ENCODE measurements around the gene RASGRP2. TPM values are rescaled to one million over a fixed set of nuclear protein-coding genes. Genes with fewer than 3 reads are reported as not detected.

The RASGRP2 gene
- polyA plus RNA-seq, 1 donor (not counting 4 experiments of a cell fraction or from before 2014, with no cell fraction given): 0.49 TPM

- H3K9ac ChIP-seq (ENCODE audit: control insufficient read depth, extremely low read depth, insufficient read depth, low read length): no peak overlapping the region
- H3K36me3 ChIP-seq (ENCODE audit: control insufficient read depth in 2 of 2, extremely low read depth in 1 of 2, insufficient read depth in 2 of 2, low read length in 2 of 2): no peaks in the 10 kb centered on the region
- H3K4me1 ChIP-seq (ENCODE audit: control insufficient read depth, extremely low read depth, insufficient read depth, low read length): no peaks in the 10 kb centered on the region
- no peak for TF ChIP-seq CTCF (optimal IDR thresholded peaks at IDR 0.05 in 1 of 3, IDR thresholded peaks at IDR 0.05 in 1 of 3, conservative IDR thresholded peaks at IDR 0.05 in 1 of 3; ENCODE audit: extremely low read depth in 1 of 3, insufficient read depth in 2 of 3, low read length in 3 of 3)
- no peak for TF ChIP-seq EZH2 (IDR thresholded peaks at IDR 0.05; ENCODE audit: low read length)
- H3K27me3 ChIP-seq (ENCODE audit: control insufficient read depth, extremely low read depth, insufficient read depth, low read length): peaks cover 67% of the 10 kb centered on the region
- no peak overlapping the region for H3K4me2 ChIP-seq (ENCODE audit: control insufficient read depth, extremely low read depth, insufficient read depth, low read depth, low read length)
- FAIRE-seq: no peak
- no peak overlapping the region for H3K4me3 ChIP-seq (ENCODE audit: control insufficient read depth in 2 of 3, extremely low read depth in 1 of 3, insufficient read depth in 2 of 3, low read depth in 1 of 3, low read length in 3 of 3)
- no peaks in the 10 kb centered on the region for H4K20me1 ChIP-seq (ENCODE audit: control insufficient read depth, extremely low read depth, insufficient read depth, low read length)
- H3K9me3 ChIP-seq (ENCODE audit: control insufficient read depth, low read depth, low read length): no peaks in the 10 kb centered on the region
- no peak overlapping the region for H2AFZ ChIP-seq (ENCODE audit: control insufficient read depth, low read length)
- no peak for DNase-seq (ENCODE audit: low read depth, low spot score)
- H3K27ac ChIP-seq (ENCODE audit: control insufficient read depth, insufficient read depth, low read length): no peak overlapping the region
- no peaks in the 10 kb centered on the region for H3K79me2 ChIP-seq (ENCODE audit: control insufficient read depth, insufficient read depth, low read length)
- dilution Hi-C loops (cut with MboI; ENCODE audit: extremely low pct_ligation_motif_present, low sequenced_read_pairs): no loop called here
- no peaks in the 10 kb centered on the region for H3K9me1 ChIP-seq (ENCODE audit: control insufficient read depth, extremely low read depth, insufficient read depth, low read length)
Measured at GRCh38 chr11:64720167-64720566, 23.8 kb downstream of the RASGRP2 start.

- Histone ChIP-seq H3K27me3 (ENCODE audit: control insufficient read depth, extremely low read depth, insufficient read depth, low read length) (peaks cover 72% of the 10 kb centered on the region), H4K20me1 (ENCODE audit: control insufficient read depth, extremely low read depth, insufficient read depth, low read length) (no peaks in the 10 kb centered on the region), H3K4me3 (ENCODE audit: control insufficient read depth in 2 of 3, extremely low read depth in 1 of 3, insufficient read depth in 2 of 3, low read depth in 1 of 3, low read length in 3 of 3) (no peak overlapping the region), H3K27ac (ENCODE audit: control insufficient read depth, insufficient read depth, low read length) (no peak overlapping the region), H3K4me2 (ENCODE audit: control insufficient read depth, extremely low read depth, insufficient read depth, low read depth, low read length) (no peak overlapping the region), H3K9ac (ENCODE audit: control insufficient read depth, extremely low read depth, insufficient read depth, low read length) (no peak overlapping the region), H3K36me3 (ENCODE audit: control insufficient read depth in 2 of 2, extremely low read depth in 1 of 2, insufficient read depth in 2 of 2, low read length in 2 of 2) (no peaks in the 10 kb centered on the region), H3K9me3 (ENCODE audit: control insufficient read depth, low read depth, low read length) (no peaks in the 10 kb centered on the region), H2AFZ (ENCODE audit: control insufficient read depth, low read length) (no peak overlapping the region), H3K9me1 (ENCODE audit: control insufficient read depth, extremely low read depth, insufficient read depth, low read length) (no peaks in the 10 kb centered on the region), H3K79me2 (ENCODE audit: control insufficient read depth, insufficient read depth, low read length) (no peaks in the 10 kb centered on the region), H3K4me1 (ENCODE audit: control insufficient read depth, extremely low read depth, insufficient read depth, low read length) (no peaks in the 10 kb centered on the region)
- TF ChIP-seq EZH2 (IDR thresholded peaks at IDR 0.05; ENCODE audit: low read length) (no peak), CTCF (optimal IDR thresholded peaks at IDR 0.05 in 1 of 3, IDR thresholded peaks at IDR 0.05 in 1 of 3, conservative IDR thresholded peaks at IDR 0.05 in 1 of 3; ENCODE audit: extremely low read depth in 1 of 3, insufficient read depth in 2 of 3, low read length in 3 of 3) (no peak)
- DNase-seq (ENCODE audit: low read depth, low spot score) (no peak), FAIRE-seq (no peak)
- dilution Hi-C loops (cut with MboI; ENCODE audit: extremely low pct_ligation_motif_present, low sequenced_read_pairs): no loop called here
Measured at GRCh38 chr11:64719406-64719805, 24.5 kb downstream of the RASGRP2 start.

Measured in keratinocyte (primary cell).